Stomach (tissue), 9 donors: ENCODE measurements around the gene EEF1A2. TPM values are rescaled to one million over a fixed set of nuclear protein-coding genes. Genes with fewer than 3 reads are reported as not detected.

ENCODE experiments used
- DNase-seq, 2 donors: peaks; one replicate each; pipeline versions ENCODE4 v3.0.0 to v3.0.0-alpha.2; 2013 to 2019
- H3K27ac ChIP-seq, 5 donors: fragments of 200-600 bp in 4 of 5; sonication (generic) in 4 of 5; one replicate each; pipeline ENCODE4 v1.5.1; 2013 to 2019; ENCODE audit warnings: mild to moderate bottlenecking in 1 of 5, moderate library complexity in 1 of 5
- H3K27me3 ChIP-seq, 3 donors: fragments of 200-600 bp; sonication (generic); one replicate each; pipeline ENCODE4 v1.5.1; 2017 to 2019; ENCODE audit warnings: mixed run types in 1 of 3
- H3K36me3 ChIP-seq, 4 donors: fragments of 200-600 bp; sonication (generic); 1 replicate in 3 of 4; 2 replicates in 1 of 4; pipeline ENCODE4 v1.5.1; 2016 to 2019
- H3K4me1 ChIP-seq, 4 donors: fragments of 200-600 bp; sonication (generic); one replicate each; pipeline ENCODE4 v1.5.1; 2016 to 2019
- H3K4me3 ChIP-seq, 4 donors: fragments of 200-600 bp; sonication (generic) in 3 of 4; one replicate each; pipeline ENCODE4 v1.5.1; 2016 to 2019; ENCODE audit warnings: mild to moderate bottlenecking in 1 of 4
- H3K9me3 ChIP-seq, 4 donors: fragments of 200-600 bp; sonication (generic); one replicate each; pipeline ENCODE4 v1.5.1; 2016 to 2019
- EP300 ChIP-seq: sonication (generic); formaldehyde crosslinking; IDR thresholded peaks from one replicate; pipeline ENCODE4 v1.6.1; 2017; ENCODE audit warnings: antibody characterized with exemption
- POLR2A ChIP-seq, 4 donors: fragments of 450-650 bp; IDR thresholded peaks; one replicate each; pipeline ENCODE4 v1.6.1; 2016; ENCODE audit warnings: antibody characterized with exemption in 4 of 4, control low read depth in 2 of 4, mild to moderate bottlenecking in 1 of 4, moderate library complexity in 1 of 4
- POLR2AphosphoS5 ChIP-seq, 3 donors: sonication (generic); formaldehyde crosslinking; IDR thresholded peaks; one replicate each; pipeline ENCODE4 v1.6.1; 2016; ENCODE audit warnings: antibody characterized with exemption in 3 of 3
- WGBS, 5 donors: extraction: QIAGEN DNeasy Blood & Tissue Kit in 3 of 5; methylation state at CpG; one replicate each; pipeline versions ENCODE4 v1.1.5 to v1.1.7; 2013 to 2018; 5-methylcytosine and 5-hydroxymethylcytosine counted together
- intact Hi-C: fragments of 100-400 bp; cut with DNase I; formaldehyde crosslinking; loops from one replicate; pipeline ENCODE4 v1.15.1; 2023; ENCODE audit warnings: low total_unique reads
- polyA plus RNA-seq, 3 donors: library from polyadenylated mRNA; stranded (reverse); fragments of 200-250 nt; gene quantifications; one replicate each; pipeline ENCODE4 v1.2.3, GENCODE V29; 2013
- total RNA-seq, 5 donors: library from RNA; depleted of rRNA; stranded (reverse); fragments of >200 nt; gene quantifications; one replicate each; pipeline versions ENCODE4 v1.1.0 to v1.2.3, GENCODE V29; 2014 to 2016
- TF ChIP-seq, protein P1 (sequence below), 7 experiments: fragments of 450-650 bp in 4 of 7; fragments of 200-600 bp in 3 of 7; sonication (generic) in 3 of 7; IDR thresholded peaks; one replicate each; pipeline ENCODE4 v1.5.1; 2016 to 2019; ENCODE audit warnings: antibody characterized with exemption in 7 of 7, control low read depth in 2 of 7, mild to moderate bottlenecking in 1 of 7
- donor health status: healthy with polysubstance abuse.
- donor health status: Bipolar disorder and iron deficiency.
- donor health status: healthy.

The EEF1A2 gene
- total and polyA plus RNA-seq, 8 donors: 0.58 to 64.8 (median 23.8) TPM; not detected in 1

DNA sequence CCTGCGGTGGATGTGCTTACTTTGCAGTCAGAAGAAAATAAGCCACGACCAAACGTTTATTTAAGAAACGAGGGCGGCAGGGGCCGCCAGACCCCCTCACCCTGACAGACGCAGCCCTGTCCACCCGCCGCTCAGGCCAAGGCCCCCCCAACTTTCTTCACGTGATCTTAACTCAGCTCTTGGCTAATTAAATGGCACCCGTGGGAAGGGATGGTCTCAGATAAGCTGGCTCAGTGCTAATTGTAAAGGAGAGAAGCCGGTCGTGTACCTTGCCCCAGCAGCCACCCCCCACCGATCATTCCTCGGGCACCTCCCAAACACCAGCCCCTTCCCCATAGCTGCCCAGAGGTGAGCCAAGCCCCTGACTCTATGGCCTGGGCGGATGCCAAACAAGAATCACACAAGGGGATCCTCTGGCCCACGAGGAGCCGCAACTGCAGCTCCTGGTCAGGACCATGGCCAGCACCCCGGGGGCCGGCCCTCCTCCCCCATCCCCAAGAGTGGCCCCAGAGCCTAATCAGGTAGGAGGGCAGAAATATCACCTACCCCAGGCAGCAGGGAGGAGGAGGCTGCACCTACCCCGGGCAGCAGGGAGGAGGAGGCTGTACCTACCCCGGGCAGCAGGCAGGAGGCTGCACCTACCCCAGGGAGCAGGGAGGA lies 37.6 kb downstream of the EEF1A2 start:
- Histone ChIP-seq H3K27ac (no peak overlapping the region), H3K4me1 (peaks cover 0 to 16% (median 8%) of the 10 kb centered on the region in 4 donors), H3K27me3 (peaks cover 4 to 98% (median 59%) of the 10 kb centered on the region in 3 donors), H3K4me3 (no peak overlapping the region), H3K9me3 (no peaks in the 10 kb centered on the region), H3K36me3 (no peaks in the 10 kb centered on the region)
- 23 to 31% (median 28%) methylated on average over 18 to 22 of the region's 22 CpGs for whole genome bisulfite sequencing, 5 donors
- TF ChIP-seq POLR2AphosphoS5 (IDR thresholded peaks at IDR 0.05): no peak
- TF ChIP-seq, protein P1, sequence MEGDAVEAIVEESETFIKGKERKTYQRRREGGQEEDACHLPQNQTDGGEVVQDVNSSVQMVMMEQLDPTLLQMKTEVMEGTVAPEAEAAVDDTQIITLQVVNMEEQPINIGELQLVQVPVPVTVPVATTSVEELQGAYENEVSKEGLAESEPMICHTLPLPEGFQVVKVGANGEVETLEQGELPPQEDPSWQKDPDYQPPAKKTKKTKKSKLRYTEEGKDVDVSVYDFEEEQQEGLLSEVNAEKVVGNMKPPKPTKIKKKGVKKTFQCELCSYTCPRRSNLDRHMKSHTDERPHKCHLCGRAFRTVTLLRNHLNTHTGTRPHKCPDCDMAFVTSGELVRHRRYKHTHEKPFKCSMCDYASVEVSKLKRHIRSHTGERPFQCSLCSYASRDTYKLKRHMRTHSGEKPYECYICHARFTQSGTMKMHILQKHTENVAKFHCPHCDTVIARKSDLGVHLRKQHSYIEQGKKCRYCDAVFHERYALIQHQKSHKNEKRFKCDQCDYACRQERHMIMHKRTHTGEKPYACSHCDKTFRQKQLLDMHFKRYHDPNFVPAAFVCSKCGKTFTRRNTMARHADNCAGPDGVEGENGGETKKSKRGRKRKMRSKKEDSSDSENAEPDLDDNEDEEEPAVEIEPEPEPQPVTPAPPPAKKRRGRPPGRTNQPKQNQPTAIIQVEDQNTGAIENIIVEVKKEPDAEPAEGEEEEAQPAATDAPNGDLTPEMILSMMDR (IDR thresholded peaks at IDR 0.05): no peak
- TF ChIP-seq POLR2A (IDR thresholded peaks at IDR 0.05): no peak
- TF ChIP-seq EP300: no peak
- intact Hi-C loops: no loop called here
- peak in 1 of 2 donors; percentile 49 for DNase-seq

DNA sequence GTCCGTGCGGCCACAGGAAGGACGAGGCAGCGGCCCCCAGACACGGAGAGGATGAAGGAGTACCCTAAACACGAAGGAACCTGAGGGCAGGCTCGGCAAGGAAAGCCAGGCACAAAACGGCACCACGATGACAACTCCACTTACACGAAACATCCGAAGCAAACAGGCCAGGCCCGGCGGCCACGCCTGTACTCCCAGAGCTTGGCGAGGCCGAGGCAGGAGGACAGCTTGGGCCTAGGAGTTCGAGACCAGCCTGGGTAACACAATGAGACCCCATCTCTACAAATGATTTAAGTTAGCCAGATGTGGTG lies 39.9 kb downstream of the EEF1A2 start:
- WGBS, 5 donors: 72 to 84% (median 76%) methylated on average over 17 of the region's 17 CpGs
- intact Hi-C loops: no loop called here
- DNase-seq: no peak
- Histone ChIP-seq H3K9me3 (no peaks in the 10 kb centered on the region), H3K4me3 (no peak overlapping the region), H3K27me3 (peaks cover 4 to 98% (median 71%) of the 10 kb centered on the region in 3 donors), H3K27ac (no peak overlapping the region), H3K36me3 (no peaks in the 10 kb centered on the region), H3K4me1 (peaks cover 5 to 25% (median 14%) of the 10 kb centered on the region in 4 donors)
- TF ChIP-seq EP300 (no peak), POLR2AphosphoS5 (IDR thresholded peaks at IDR 0.05) (no peak), POLR2A (IDR thresholded peaks at IDR 0.05) (no peak)
- TF ChIP-seq, protein P1 (IDR thresholded peaks at IDR 0.05): no peak

DNA sequence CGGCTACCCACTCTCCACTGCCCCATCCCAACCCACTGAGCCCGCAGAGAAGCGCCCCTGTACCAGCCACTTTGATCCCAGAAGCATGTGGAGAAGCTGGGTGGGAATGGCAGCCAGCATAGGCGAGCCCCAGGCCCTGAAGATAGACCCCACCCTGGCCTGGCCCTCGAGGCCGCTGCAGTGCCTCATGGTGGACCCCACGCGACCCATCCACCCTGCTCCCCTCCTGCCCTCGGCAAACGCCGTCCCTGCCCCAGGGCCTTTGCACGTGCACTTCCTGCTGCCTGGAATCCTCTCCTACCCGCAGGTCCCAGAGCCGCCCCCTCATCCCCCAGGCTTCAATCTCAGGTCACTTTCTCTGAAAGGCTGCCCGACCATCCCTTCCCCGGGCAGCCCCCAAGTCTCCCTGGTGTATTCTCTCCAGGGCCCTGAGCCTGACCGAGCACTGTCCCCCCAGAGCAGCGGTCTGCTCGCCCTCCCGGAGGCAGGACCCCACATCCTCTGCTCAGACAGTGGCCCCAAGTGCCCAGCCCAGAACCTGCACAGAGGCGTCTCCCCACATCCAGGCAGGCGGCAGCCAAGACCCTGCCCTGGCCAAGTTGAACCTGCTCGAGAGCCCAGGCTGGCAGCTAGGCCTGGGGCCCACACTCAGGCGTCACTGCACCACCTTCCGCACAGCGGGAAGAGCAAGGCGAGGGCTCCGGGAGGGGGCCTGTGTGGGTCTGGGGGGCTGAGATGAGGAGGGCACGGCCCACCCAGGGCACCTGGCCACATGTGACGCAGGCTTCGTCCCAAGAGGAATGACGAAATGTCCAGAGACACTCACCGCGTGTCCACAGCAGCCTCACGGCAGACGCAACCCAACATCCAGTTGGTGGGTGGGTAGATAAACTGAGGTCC lies 40.5 kb downstream of the EEF1A2 start:
- Histone ChIP-seq H3K4me1 (peaks cover 5 to 30% (median 16%) of the 10 kb centered on the region in 4 donors), H3K27me3 (peaks cover 4 to 98% (median 71%) of the 10 kb centered on the region in 3 donors), H3K36me3 (no peaks in the 10 kb centered on the region), H3K9me3 (no peaks in the 10 kb centered on the region), H3K27ac (no peak overlapping the region), H3K4me3 (no peak overlapping the region)
- intact Hi-C loops: no loop called here
- DNase-seq: no peak
- TF ChIP-seq POLR2AphosphoS5 (IDR thresholded peaks at IDR 0.05) (no peak), POLR2A (IDR thresholded peaks at IDR 0.05) (no peak), EP300 (no peak)
- TF ChIP-seq, protein P1 (IDR thresholded peaks at IDR 0.05): no peak
- WGBS, 5 donors: 87 to 92% (median 89%) methylated on average over 30 to 36 of the region's 36 CpGs

DNA sequence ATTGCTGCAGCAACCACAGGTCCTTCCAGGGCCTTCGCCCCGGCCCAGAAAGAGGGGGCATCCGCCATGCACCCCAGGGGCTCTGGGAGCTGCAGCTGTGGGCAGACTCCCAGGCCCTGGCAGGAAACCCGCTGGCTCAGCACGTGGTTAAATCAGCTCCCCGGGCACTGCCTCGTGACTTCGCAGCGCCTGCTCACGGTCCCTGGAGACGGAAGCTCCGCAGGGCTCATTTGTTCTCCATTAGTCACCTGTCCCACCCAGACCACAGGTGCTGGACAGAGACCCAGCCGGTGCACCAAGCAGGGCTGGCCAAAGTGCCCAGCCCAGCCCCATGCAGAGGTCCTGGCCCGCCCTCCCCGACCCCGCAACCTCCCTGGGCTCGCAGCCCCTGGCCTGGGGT lies 41.1 kb downstream of the EEF1A2 start:
- Histone ChIP-seq H3K27ac (no peak overlapping the region), H3K4me1 (peaks cover 5 to 30% (median 18%) of the 10 kb centered on the region in 4 donors), H3K9me3 (no peaks in the 10 kb centered on the region), H3K36me3 (no peaks in the 10 kb centered on the region), H3K4me3 (no peak overlapping the region), H3K27me3 (peaks cover 6 to 98% (median 71%) of the 10 kb centered on the region in 3 donors)
- intact Hi-C loops: no loop called here
- no peak for TF ChIP-seq POLR2A (IDR thresholded peaks at IDR 0.05)
- no peak for TF ChIP-seq POLR2AphosphoS5 (IDR thresholded peaks at IDR 0.05)
- TF ChIP-seq, protein P1 (IDR thresholded peaks at IDR 0.05): no peak
- TF ChIP-seq EP300: no peak
- peak; percentile 31 to 72 for DNase-seq
- 44 to 75% (median 50%) methylated on average over 4 to 17 of the region's 17 CpGs for WGBS, 5 donors
